ENCODE data around the gene PARP8.

DNA sequence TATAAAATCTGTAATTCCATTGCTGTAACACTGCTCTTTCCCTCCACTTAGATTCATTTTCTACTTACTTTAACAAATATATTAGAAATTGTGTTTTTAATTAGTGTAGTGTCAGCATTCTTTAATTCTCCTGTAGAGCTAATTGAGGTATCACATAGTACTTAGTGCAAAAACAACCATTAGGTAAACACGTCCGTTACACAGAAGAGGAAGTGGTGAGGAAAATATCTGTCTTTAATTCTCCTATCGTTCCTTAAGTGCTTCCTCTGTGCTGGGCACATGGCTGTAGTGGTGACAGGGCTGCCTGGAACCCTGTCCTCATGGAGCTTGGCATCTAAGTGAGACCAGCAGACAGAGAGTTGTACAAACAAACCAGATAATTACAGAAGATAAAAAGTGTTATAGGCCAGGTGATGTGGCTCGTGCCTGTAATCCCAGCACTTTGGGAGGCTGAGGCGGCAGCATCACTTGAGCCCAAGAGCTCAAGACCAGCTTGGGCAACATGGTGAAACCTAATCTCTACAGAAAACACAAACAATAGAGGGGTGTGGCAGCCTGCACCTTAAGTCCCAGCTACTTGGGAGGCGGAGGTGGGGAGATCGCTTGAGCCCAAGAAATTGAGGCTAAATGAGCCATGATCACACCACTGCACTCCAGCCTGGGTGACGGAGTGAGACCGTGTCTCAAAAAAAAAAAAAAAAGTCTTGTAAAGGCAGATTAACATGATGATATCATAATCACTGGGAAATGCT, 36.4 kb downstream of the PARP8 start:
- TF ChIP-seq POLR2A (IDR thresholded peaks at IDR 0.05; ENCODE audit: low read length) (no peak), GATA1 (IDR thresholded peaks at IDR 0.05; ENCODE audit: low read depth, low read length) (no peak)
